NCI-H2227 (cell line): ENCODE data around the gene TMSB4X.
A peak's percentile ranks its signal among the peaks of the same experiment; 100 is the strongest.
"Not testable (repeated sequence)": the region's sequence is repeated elsewhere in the genome, so short reads cannot be mapped to it uniquely, and the experiment has no call there.

Experiments used
- DNase-seq: peaks from one replicate; lab custom pipeline; 2025; ENCODE audit not compliant: unreplicated experiment; lab: John Stamatoyannopoulos, UW

Gene TMSB4X

GRCh38 chrX:12954981-12955380 lies 19.9 kb upstream of the TMSB4X start:
- DNase-seq: no peak

- DNase-seq: no peak
These were observed 18.8 kb upstream of the TMSB4X start for GRCh38 chrX:12955882-12956703.

GRCh38 chrX:12956704-12957534 lies 18.0 kb upstream of the TMSB4X start:
- no peak for DNase-seq

- no peak for DNase-seq
These were observed 16.9 kb upstream of the TMSB4X start for GRCh38 chrX:12958059-12958458.

- DNase-seq: no peak
These were observed 16.4 kb upstream of the TMSB4X start for GRCh38 chrX:12958461-12958860.

- no peak for DNase-seq
These were observed 13.7 kb upstream of the TMSB4X start for GRCh38 chrX:12961196-12961718.

- no peak for DNase-seq
These were observed 12.8 kb upstream of the TMSB4X start for GRCh38 chrX:12962041-12962504.

- not testable (repeated sequence) for DNase-seq
These were observed 11.6 kb upstream of the TMSB4X start for GRCh38 chrX:12963210-12963850.

- no peak for DNase-seq
These were observed 9.6 kb upstream of the TMSB4X start for GRCh38 chrX:12965131-12965940.

GRCh38 chrX:12966151-12966550 lies 8.8 kb upstream of the TMSB4X start:
- DNase-seq: no peak

- no peak for DNase-seq
These were observed 7.0 kb upstream of the TMSB4X start for GRCh38 chrX:12967711-12968465.

GRCh38 chrX:12970691-12971202 lies 4.2 kb upstream of the TMSB4X start:
- DNase-seq: peak; percentile 48

GRCh38 chrX:12971282-12972003 lies 3.5 kb upstream of the TMSB4X start:
- no peak for DNase-seq

- DNase-seq: peak; percentile 11
These were observed 2.7 kb upstream of the TMSB4X start for GRCh38 chrX:12972243-12972642.

GRCh38 chrX:12972878-12973560 lies 1.9 kb upstream of the TMSB4X start:
- no peak for DNase-seq

- DNase-seq: peak; percentile 35
These were observed 1.2 kb upstream of the TMSB4X start for GRCh38 chrX:12973561-12974304.

GRCh38 chrX:12974305-12974795 lies 560 bp upstream of the TMSB4X start:
- peak; percentile 60 for DNase-seq

GRCh38 chrX:12975670-12975965 lies 708 bp downstream of the TMSB4X start:
- peak; percentile 64 for DNase-seq
